ENCODE results near the gene ADAMTS2.

GRCh38 chr5:179294131-179294780 lies 51.0 kb downstream of the ADAMTS2 start:
- no peak for TF ChIP-seq CTCF (conservative IDR thresholded peaks at IDR 0.05; ENCODE audit: low read depth, low read length)
- TF ChIP-seq EZH2 (IDR thresholded peaks at IDR 0.05; ENCODE audit: low read length, unreplicated experiment) = no peak
- TF ChIP-seq EZH2phosphoT487 (IDR thresholded peaks at IDR 0.05; ENCODE audit: borderline replicate concordance, low read length) = no peak
